K562 (cell line): ENCODE data around the gene HLA-DMB. TPM values are rescaled to one million over a fixed set of nuclear protein-coding genes. Genes with fewer than 3 reads are reported as not detected.

Experiments
- ATAC-seq: fragments of 200-7000 bp; cut with Tn5 transposase; 3 replicates; pipeline ENCODE4 v1.9.1; 2020; ENCODE audit warnings: moderate library complexity
- BruUV-seq: library from RNA; stranded (reverse); fragments of 400-500 nt; replicated peaks from 2 replicates; lab custom pipeline; 2021; lab: Mats Ljungman, UMichigan
- CTCF ChIA-PET: fragments of 300-600 bp; formaldehyde crosslinking; extraction: SDS; loops from one replicate; lab custom pipeline; 2021; ENCODE audit warnings: low intra/inter-chr PET ratio; lab: Yijun Ruan, JAX
- POLR2A ChIA-PET: fragments of 300-600, 350-650 bp; sonication (Branson Sonifier 250); formaldehyde crosslinking; extraction: SDS; loops from one replicate; lab custom pipeline; 2021; ENCODE audit warnings: antibody characterized with exemption, inconsistent platforms; lab: Yijun Ruan, JAX
- DNase-seq, 4 experiments: peaks; one replicate each; pipeline versions ENCODE4 v3.0.0 to v3.0.0-alpha.2; 2011 to 2018; ENCODE audit warnings: low spot score in 3 of 4, mixed read lengths in 3 of 4; ENCODE audit errors: extremely low read depth in 1 of 4
- FAIRE-seq: peaks from 2 replicates; lab custom pipeline; 2011; peaks lifted over from hg19 to GRCh38; lab: Jason Lieb, UNC
- H2AFZ ChIP-seq: 2 replicates; pipeline ENCODE4 v1.6.0; 2011; ENCODE audit warnings: low read depth, low read length, control low read depth, inconsistent platforms
- H3K27ac ChIP-seq: fragments of 200-600 bp; 3 replicates; pipeline ENCODE4 v1.8.0; 2011; ENCODE audit warnings: low read depth, mild to moderate bottlenecking, control low read depth, inconsistent platforms, low read length, moderate library complexity, mixed read lengths; ENCODE audit errors: extremely low read depth
- H3K27me3 ChIP-seq, 2 experiments: fragments of 300-600 bp in 1 of 2; 2 replicates in 1 of 2; 3 replicates in 1 of 2; pipeline versions ENCODE4 v1.6.0 to v1.8.0; 2011; ENCODE audit warnings: inconsistent platforms in 2 of 2, low read length in 2 of 2, mild to moderate bottlenecking in 1 of 2, mixed read lengths in 1 of 2, moderate library complexity in 1 of 2; ENCODE audit not compliant: control insufficient read depth in 2 of 2, insufficient read depth in 2 of 2
- H3K36me3 ChIP-seq: fragments of 300-600 bp; 3 replicates; pipeline ENCODE4 v1.8.0; 2011; ENCODE audit warnings: mild to moderate bottlenecking, low read length, inconsistent platforms; ENCODE audit not compliant: control insufficient read depth, insufficient read depth
- H3K4me1 ChIP-seq, 2 experiments: fragments of 200-600 bp in 1 of 2; replicated peaks in 1 of 2; 2 replicates in 1 of 2; 3 replicates in 1 of 2; pipeline versions ENCODE4 v1.5.1 to v1.8.0; 2011; ENCODE audit warnings: inconsistent platforms in 2 of 2, low read length in 2 of 2, mild to moderate bottlenecking in 1 of 2, mixed read lengths in 1 of 2, moderate library complexity in 1 of 2; ENCODE audit not compliant: control insufficient read depth in 2 of 2, insufficient read depth in 2 of 2
- H3K4me2 ChIP-seq: 2 replicates; pipeline ENCODE4 v1.6.1; 2011; ENCODE audit warnings: low read length, control low read depth, inconsistent platforms, mixed read lengths; ENCODE audit not compliant: insufficient read depth
- H3K4me3 ChIP-seq: fragments of 200-600 bp; sonication (generic), shearing (Covaris generic); 2 replicates; pipeline ENCODE4 v1.5.1; 2016; ENCODE audit warnings: control low read depth, inconsistent platforms
- H3K79me2 ChIP-seq: fragments of 200-600 bp; 3 replicates; pipeline ENCODE4 v1.8.0; 2011; ENCODE audit warnings: low read length, inconsistent platforms; ENCODE audit not compliant: control insufficient read depth, insufficient read depth
- H3K9ac ChIP-seq, 2 experiments: 2 replicates each; pipeline versions ENCODE4 v1.6.0 to v1.6.1; 2011; ENCODE audit warnings: low read depth in 2 of 2, low read length in 2 of 2, control low read depth in 1 of 2, inconsistent platforms in 1 of 2, mild to moderate bottlenecking in 1 of 2, mixed read lengths in 1 of 2; ENCODE audit not compliant: insufficient read depth in 1 of 2
- H3K9me1 ChIP-seq: one replicate; pipeline ENCODE4 v1.6.0; 2011; ENCODE audit warnings: inconsistent platforms, mild to moderate bottlenecking, low read length, moderate library complexity; ENCODE audit not compliant: control insufficient read depth, insufficient read depth
- H3K9me3 ChIP-seq: replicated peaks from 2 replicates; pipeline ENCODE4 v1.5.1; 2011; ENCODE audit warnings: low read depth, low read length, inconsistent platforms; ENCODE audit not compliant: control insufficient read depth, insufficient read depth
- H4K20me1 ChIP-seq: replicated peaks from 2 replicates; pipeline ENCODE4 v1.6.1; 2011; ENCODE audit warnings: low read length, inconsistent platforms, mixed read lengths; ENCODE audit not compliant: control insufficient read depth, insufficient read depth
- ETV5 ChIP-seq: sonication (generic); formaldehyde crosslinking; IDR thresholded peaks from 2 replicates; pipeline ENCODE4 v1.4.0; 2020; ENCODE audit warnings: low read depth, mild to moderate bottlenecking, missing genetic modification reagents
- MAZ ChIP-seq, 2 experiments: fragments of 450-650 bp in 1 of 2; sonication (generic) in 1 of 2; formaldehyde crosslinking; IDR thresholded peaks in 1 of 2; conservative IDR thresholded peaks in 1 of 2; 2 replicates each; pipeline versions ENCODE4 v1.4.0 to v1.5.0; 2020; ENCODE audit warnings: mild to moderate bottlenecking in 1 of 2, missing genetic modification reagents in 1 of 2
- NFRKB ChIP-seq: fragments of 450-650 bp; IDR thresholded peaks from 2 replicates; pipeline ENCODE4 v1.6.1; 2016; ENCODE audit warnings: low read depth
- NR2C1 ChIP-seq, 2 experiments: fragments of 450-650 bp; IDR thresholded peaks; 2 replicates each; pipeline ENCODE4 v1.6.1; 2017; ENCODE audit warnings: mild to moderate bottlenecking in 2 of 2, antibody characterized with exemption in 1 of 2, inconsistent platforms in 1 of 2, missing compliant biosample characterization in 1 of 2, missing genetic modification characterization in 1 of 2
- TCF3 ChIP-seq: sonication (generic); formaldehyde crosslinking; IDR thresholded peaks from 2 replicates; pipeline ENCODE4 v1.4.0; 2020; ENCODE audit warnings: mild to moderate bottlenecking, missing genetic modification reagents
- ZNF146 ChIP-seq: IDR thresholded peaks from one replicate; pipeline ENCODE4 v1.6.1; 2018; ENCODE audit warnings: missing compliant biosample characterization; ENCODE audit not compliant: unreplicated experiment
- WGBS: fragments of 100-300 bp; shearing (Covaris generic); methylation state at CpG from one replicate; pipeline ENCODE4 v1.1.6; 2016; ENCODE audit warnings: low coverage, mixed read lengths; ENCODE audit not compliant: insufficient coverage; ENCODE audit errors: missing lambda C conversion rate; 5-methylcytosine and 5-hydroxymethylcytosine counted together
- in situ Hi-C: fragments of 300-500 bp; cut with MboI; formaldehyde crosslinking; loops from 4 replicates; pipeline ENCODE4 v1.15.0; 2018; ENCODE audit warnings: inconsistent platforms, mixed read lengths
- intact Hi-C: fragments of 100-400 bp; cut with micrococcal nuclease; formaldehyde crosslinking; loops from 2 replicates; pipeline ENCODE4 v1.14.2; 2022
- polyA plus RNA-seq, 8 experiments: library from polyadenylated mRNA; depleted of rRNA in 4 of 8; stranded (reverse) in 5 of 8; unstranded in 3 of 8; fragments of >200 nt; fragmentation: Nextera tagmentation in 2 of 8; fragmentation: Illumina TruSeq in 1 of 8; extraction: Ambion mirVana in 2 of 8; extraction: Trizol in 1 of 8; gene quantifications; 2 replicates each; pipeline versions ENCODE4 v1.2.1 to v1.2.3, GENCODE V29; 2011 to 2014; ENCODE audit warnings: inconsistent platforms in 1 of 8, missing spikeins in 1 of 8
- total RNA-seq, 7 experiments: library from RNA; depleted of rRNA in 6 of 7; stranded (reverse); fragments of >200 nt in 6 of 7; fragmentation: Illumina TruSeq in 2 of 7; extraction: Trizol in 2 of 7; gene quantifications; 2 replicates each; pipeline versions ENCODE4 v1.2.1 to v1.2.3, GENCODE V29; 2011 to 2021; ENCODE audit warnings: low replicate concordance in 1 of 7
- TF ChIP-seq, protein P1 (sequence below): fragments of 200-800 bp; sonication (Bioruptor generic); IDR thresholded peaks from 2 replicates; pipeline ENCODE4 v1.6.1; 2016; ENCODE audit warnings: missing genetic modification characterization, missing compliant biosample characterization
- TF ChIP-seq, protein P2 (sequence below), 2 experiments: fragments of 450-650 bp; conservative IDR thresholded peaks; 2 replicates each; pipeline ENCODE4 v1.6.1; 2017; ENCODE audit warnings: mild to moderate bottlenecking in 2 of 2, moderate library complexity in 2 of 2

Gene HLA-DMB
- total and polyA plus RNA-seq, 9 of the 15 experiments (the other 6 are each of a cell fraction or from before 2014, with no cell fraction given), result 0.38 TPM; not detected in 8

DNA sequence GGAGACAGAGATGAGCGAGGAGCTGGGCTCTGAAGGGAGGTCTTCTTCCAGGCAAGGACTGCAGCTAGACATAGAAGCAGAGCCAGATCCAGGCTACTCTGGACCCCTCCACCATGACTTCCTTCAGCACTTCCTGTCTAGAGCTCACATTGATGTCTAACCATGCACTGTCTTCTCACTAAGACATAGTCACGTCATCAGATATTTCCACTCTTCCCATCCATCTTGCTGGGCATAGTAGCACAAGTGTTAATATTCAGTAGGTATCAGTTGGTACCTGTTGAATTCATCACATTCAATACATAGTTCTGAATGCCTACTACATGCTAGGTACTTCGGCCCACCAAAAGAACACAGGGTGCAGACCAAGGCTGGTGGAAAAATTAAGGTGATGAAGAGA lies 9.2 kb upstream of the HLA-DMB start:
- in situ Hi-C loops, result loop anchor here (25.0 kb wide), 1 partner anchor 1413 kb away; the partner anchor contains the start of genes ATP6V1G2, DDX39B, MCCD1 and NFKBIL1
- H3K4me1 ChIP-seq, result no peaks in the 10 kb centered on the region; a peak in 1 of 5 replicates
- ATAC-seq (no peak), DNase-seq (no peak), FAIRE-seq (no peak)
- H3K9me1 ChIP-seq, result no peaks in the 10 kb centered on the region
- H3K27me3 ChIP-seq, result peaks cover 2 to 28% of the 10 kb centered on the region in 2 experiments; a peak in 3 of 5 replicates
- intact Hi-C loops, result no loop called here
- POLR2A ChIA-PET, result interaction anchor here (0.7 to 13.5 kb wide), 3 partner anchors 11 to 21 kb away, joined by 3 to 309 read pairs (median 3); partner anchors contain the start of gene BRD2
- no peak for TF ChIP-seq ETV5 (CRISPR knock-in tag)
- TF ChIP-seq NFRKB, result no peak
- TF ChIP-seq, protein P1, sequence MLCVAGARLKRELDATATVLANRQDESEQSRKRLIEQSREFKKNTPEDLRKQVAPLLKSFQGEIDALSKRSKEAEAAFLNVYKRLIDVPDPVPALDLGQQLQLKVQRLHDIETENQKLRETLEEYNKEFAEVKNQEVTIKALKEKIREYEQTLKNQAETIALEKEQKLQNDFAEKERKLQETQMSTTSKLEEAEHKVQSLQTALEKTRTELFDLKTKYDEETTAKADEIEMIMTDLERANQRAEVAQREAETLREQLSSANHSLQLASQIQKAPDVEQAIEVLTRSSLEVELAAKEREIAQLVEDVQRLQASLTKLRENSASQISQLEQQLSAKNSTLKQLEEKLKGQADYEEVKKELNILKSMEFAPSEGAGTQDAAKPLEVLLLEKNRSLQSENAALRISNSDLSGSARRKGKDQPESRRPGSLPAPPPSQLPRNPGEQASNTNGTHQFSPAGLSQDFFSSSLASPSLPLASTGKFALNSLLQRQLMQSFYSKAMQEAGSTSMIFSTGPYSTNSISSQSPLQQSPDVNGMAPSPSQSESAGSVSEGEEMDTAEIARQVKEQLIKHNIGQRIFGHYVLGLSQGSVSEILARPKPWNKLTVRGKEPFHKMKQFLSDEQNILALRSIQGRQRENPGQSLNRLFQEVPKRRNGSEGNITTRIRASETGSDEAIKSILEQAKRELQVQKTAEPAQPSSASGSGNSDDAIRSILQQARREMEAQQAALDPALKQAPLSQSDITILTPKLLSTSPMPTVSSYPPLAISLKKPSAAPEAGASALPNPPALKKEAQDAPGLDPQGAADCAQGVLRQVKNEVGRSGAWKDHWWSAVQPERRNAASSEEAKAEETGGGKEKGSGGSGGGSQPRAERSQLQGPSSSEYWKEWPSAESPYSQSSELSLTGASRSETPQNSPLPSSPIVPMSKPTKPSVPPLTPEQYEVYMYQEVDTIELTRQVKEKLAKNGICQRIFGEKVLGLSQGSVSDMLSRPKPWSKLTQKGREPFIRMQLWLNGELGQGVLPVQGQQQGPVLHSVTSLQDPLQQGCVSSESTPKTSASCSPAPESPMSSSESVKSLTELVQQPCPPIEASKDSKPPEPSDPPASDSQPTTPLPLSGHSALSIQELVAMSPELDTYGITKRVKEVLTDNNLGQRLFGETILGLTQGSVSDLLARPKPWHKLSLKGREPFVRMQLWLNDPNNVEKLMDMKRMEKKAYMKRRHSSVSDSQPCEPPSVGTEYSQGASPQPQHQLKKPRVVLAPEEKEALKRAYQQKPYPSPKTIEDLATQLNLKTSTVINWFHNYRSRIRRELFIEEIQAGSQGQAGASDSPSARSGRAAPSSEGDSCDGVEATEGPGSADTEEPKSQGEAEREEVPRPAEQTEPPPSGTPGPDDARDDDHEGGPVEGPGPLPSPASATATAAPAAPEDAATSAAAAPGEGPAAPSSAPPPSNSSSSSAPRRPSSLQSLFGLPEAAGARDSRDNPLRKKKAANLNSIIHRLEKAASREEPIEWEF (CRISPR knock-in tag), result no peak
- TF ChIP-seq, protein P2, sequence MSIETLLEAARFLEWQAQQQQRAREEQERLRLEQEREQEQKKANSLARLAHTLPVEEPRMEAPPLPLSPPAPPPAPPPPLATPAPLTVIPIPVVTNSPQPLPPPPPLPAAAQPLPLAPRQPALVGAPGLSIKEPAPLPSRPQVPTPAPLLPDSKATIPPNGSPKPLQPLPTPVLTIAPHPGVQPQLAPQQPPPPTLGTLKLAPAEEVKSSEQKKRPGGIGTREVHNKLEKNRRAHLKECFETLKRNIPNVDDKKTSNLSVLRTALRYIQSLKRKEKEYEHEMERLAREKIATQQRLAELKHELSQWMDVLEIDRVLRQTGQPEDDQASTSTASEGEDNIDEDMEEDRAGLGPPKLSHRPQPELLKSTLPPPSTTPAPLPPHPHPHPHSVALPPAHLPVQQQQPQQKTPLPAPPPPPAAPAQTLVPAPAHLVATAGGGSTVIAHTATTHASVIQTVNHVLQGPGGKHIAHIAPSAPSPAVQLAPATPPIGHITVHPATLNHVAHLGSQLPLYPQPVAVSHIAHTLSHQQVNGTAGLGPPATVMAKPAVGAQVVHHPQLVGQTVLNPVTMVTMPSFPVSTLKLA (conservative IDR thresholded peaks at IDR 0.05), result no peak
- TF ChIP-seq MAZ (CRISPR knock-in tag; conservative IDR thresholded peaks at IDR 0.05 in 1 of 2, IDR thresholded peaks at IDR 0.05 in 1 of 2), result no peak
- TF ChIP-seq ZNF146 (CRISPR knock-in tag), result no peak
- no peak for TF ChIP-seq NR2C1 (IDR thresholded peaks at IDR 0.05)
- no peak for TF ChIP-seq NR2C1 (tag; IDR thresholded peaks at IDR 0.05)
- TF ChIP-seq TCF3, result no peak
- no peak overlapping the region for H3K27ac ChIP-seq
- H3K4me3 ChIP-seq, result no peak overlapping the region
- H3K79me2 ChIP-seq, result no peaks in the 10 kb centered on the region
- BruUV-seq, result no TSS peak
- no peak overlapping the region for H3K9ac ChIP-seq
- no peak overlapping the region for H2AFZ ChIP-seq
- CTCF ChIA-PET, result no interaction called here
- 23% methylated on average over 3 of the region's 3 CpGs for WGBS
- H3K36me3 ChIP-seq, result no peaks in the 10 kb centered on the region
- H3K4me2 ChIP-seq, result no peak overlapping the region
- H4K20me1 ChIP-seq, result no peaks in the 10 kb centered on the region
- H3K9me3 ChIP-seq, result no peaks in the 10 kb centered on the region
